Measurements from ENCODE around the gene NIT2. TPM values are rescaled to one million over a fixed set of nuclear protein-coding genes. Genes with fewer than 3 reads are reported as not detected.

Gene NIT2
- total and polyA plus RNA-seq, 9 of the 15 experiments (the other 6 are each of a cell fraction or from before 2014, with no cell fraction given) = 11.4 to 62.2 (median 22.1) TPM

GRCh38 chr3:100401674-100402041, 67.1 kb downstream of the NIT2 start (continued):
- TF ChIP-seq MGA (IDR thresholded peaks at IDR 0.05) = 0 out of 2 replicates have a peak, but pooled peaks have one; percentile 31
- TF ChIP-seq CC2D1A (IDR thresholded peaks at IDR 0.05) = peak; percentile 9; the same call in 1 of the 2 replicates
- peak; percentile 31; the same call in 1 of the 2 replicates for TF ChIP-seq CBX5 (IDR thresholded peaks at IDR 0.05; ENCODE audit: borderline replicate concordance, low read depth)
- TF ChIP-seq TOE1 (IDR thresholded peaks at IDR 0.05; ENCODE audit: borderline replicate concordance) = no peak
- TF ChIP-seq TOE1 (CRISPR knock-in tag; IDR thresholded peaks at IDR 0.05; ENCODE audit: borderline replicate concordance, low read depth) = no peak
- TF ChIP-seq, protein P1, sequence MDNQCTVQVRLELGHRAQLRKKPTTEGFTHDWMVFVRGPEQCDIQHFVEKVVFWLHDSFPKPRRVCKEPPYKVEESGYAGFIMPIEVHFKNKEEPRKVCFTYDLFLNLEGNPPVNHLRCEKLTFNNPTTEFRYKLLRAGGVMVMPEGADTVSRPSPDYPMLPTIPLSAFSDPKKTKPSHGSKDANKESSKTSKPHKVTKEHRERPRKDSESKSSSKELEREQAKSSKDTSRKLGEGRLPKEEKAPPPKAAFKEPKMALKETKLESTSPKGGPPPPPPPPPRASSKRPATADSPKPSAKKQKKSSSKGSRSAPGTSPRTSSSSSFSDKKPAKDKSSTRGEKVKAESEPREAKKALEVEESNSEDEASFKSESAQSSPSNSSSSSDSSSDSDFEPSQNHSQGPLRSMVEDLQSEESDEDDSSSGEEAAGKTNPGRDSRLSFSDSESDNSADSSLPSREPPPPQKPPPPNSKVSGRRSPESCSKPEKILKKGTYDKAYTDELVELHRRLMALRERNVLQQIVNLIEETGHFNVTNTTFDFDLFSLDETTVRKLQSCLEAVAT (IDR thresholded peaks at IDR 0.05) = peak in 1 of 2 experiments; percentile 82; a peak in 2 of 4 replicates
- TF ChIP-seq L3MBTL2 (IDR thresholded peaks at IDR 0.05) = peak; percentile 24; the same call in 1 of the 2 replicates
- peak; percentile 38; the same call in 1 of the 2 replicates for TF ChIP-seq POLR2H (tag; IDR thresholded peaks at IDR 0.05; ENCODE audit: low read depth)
